Esophagus muscularis mucosa (tissue), 4 donors: ENCODE results near the gene COMT. TPM values are rescaled to one million over a fixed set of nuclear protein-coding genes. Genes with fewer than 3 reads are reported as not detected.
A peak's percentile ranks its signal among the peaks of the same experiment; 100 is the strongest.

Experiments
- DNase-seq: peaks from one replicate; pipeline ENCODE4 v3.0.0-alpha.2; 2017; ENCODE audit errors: extremely low spot score
- H3K27ac ChIP-seq, 4 donors: fragments of 200-600 bp; sonication (generic); replicated peaks in 1 of 4; 1 replicate in 3 of 4; 2 replicates in 1 of 4; pipeline ENCODE4 v1.5.1; 2016 to 2019; ENCODE audit warnings: mild to moderate bottlenecking in 1 of 4
- H3K27me3 ChIP-seq, 4 donors: fragments of 200-600 bp; sonication (generic); one replicate each; pipeline versions ENCODE4 v1.5.1 to v1.6.0; 2016 to 2019
- H3K36me3 ChIP-seq, 4 donors: fragments of 200-600 bp; sonication (generic); one replicate each; pipeline ENCODE4 v1.5.1; 2016 to 2019
- H3K4me1 ChIP-seq, 4 donors: fragments of 200-600 bp; sonication (generic); one replicate each; pipeline ENCODE4 v1.5.1; 2016 to 2019
- H3K4me3 ChIP-seq, 4 donors: fragments of 200-600 bp; sonication (generic); 1 replicate in 2 of 4; 2 replicates in 2 of 4; pipeline ENCODE4 v1.5.1; 2016 to 2019; ENCODE audit warnings: mild to moderate bottlenecking in 4 of 4, moderate library complexity in 1 of 4
- H3K9me3 ChIP-seq, 4 donors: fragments of 200-600 bp; sonication (generic); 1 replicate in 3 of 4; 2 replicates in 1 of 4; pipeline ENCODE4 v1.5.1; 2016 to 2019
- EP300 ChIP-seq: sonication (generic); formaldehyde crosslinking; IDR thresholded peaks from one replicate; pipeline ENCODE4 v1.6.1; 2017; ENCODE audit warnings: antibody characterized with exemption
- POLR2A ChIP-seq: fragments of 450-650 bp; IDR thresholded peaks from one replicate; pipeline ENCODE4 v1.6.1; 2017; ENCODE audit warnings: antibody characterized with exemption, moderate library complexity, mild to moderate bottlenecking, low read depth
- POLR2AphosphoS5 ChIP-seq, 2 donors: sonication (generic); formaldehyde crosslinking; IDR thresholded peaks; one replicate each; pipeline ENCODE4 v1.6.1; 2017; ENCODE audit warnings: antibody characterized with exemption in 2 of 2
- WGBS: methylation state at CpG from one replicate; pipeline ENCODE4 v1.1.5; 2018; 5-methylcytosine and 5-hydroxymethylcytosine counted together
- intact Hi-C: fragments of 100-400 bp; cut with DNase I; formaldehyde crosslinking; loops from one replicate; pipeline ENCODE4 v1.15.1; 2023
- total RNA-seq, 4 donors: library from RNA; depleted of rRNA; stranded (reverse); fragments of >200 nt; gene quantifications; one replicate each; pipeline versions ENCODE4 v1.1.0 to v1.2.1, GENCODE V29; 2016
- TF ChIP-seq, protein P1 (sequence below), 3 experiments: fragments of 200-600 bp in 2 of 3; fragments of 450-650 bp in 1 of 3; sonication (generic) in 2 of 3; IDR thresholded peaks; one replicate each; pipeline ENCODE4 v1.5.1; 2017 to 2019; ENCODE audit warnings: antibody characterized with exemption in 3 of 3, mild to moderate bottlenecking in 2 of 3, moderate library complexity in 1 of 3

The COMT gene
- total RNA-seq, 4 donors from 2014 or later: 141 to 231 (median 196) TPM

DNA sequence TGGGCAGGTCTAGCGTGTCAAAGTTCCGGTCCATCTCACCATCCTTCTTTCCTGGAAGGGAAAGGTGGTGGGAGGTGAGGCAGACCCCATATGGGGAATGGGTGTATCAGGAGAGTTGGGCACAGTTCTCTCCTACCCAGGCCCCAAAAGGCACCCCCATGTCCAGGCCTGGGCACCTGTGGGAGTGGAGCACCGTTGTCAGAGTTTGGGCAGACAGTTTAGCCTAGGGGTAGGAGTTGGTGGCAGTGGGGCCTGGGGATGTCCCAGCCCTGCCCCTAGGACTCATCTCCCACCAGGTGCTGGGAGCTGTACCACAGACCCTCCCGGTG is 34.1 kb downstream of the COMT start:
- Histone ChIP-seq H3K27ac (peak overlapping the region in 2 of 4 donors; percentile 25 to 51), H3K4me3 (no peak overlapping the region), H3K36me3 (peaks cover 17 to 74% (median 72%) of the 10 kb centered on the region in 4 donors), H3K27me3 (no peaks in the 10 kb centered on the region), H3K4me1 (peaks cover 0 to 30% (median 20%) of the 10 kb centered on the region in 4 donors), H3K9me3 (no peaks in the 10 kb centered on the region)
- no peak for DNase-seq
- 100% methylated on average over 1 of the region's 4 CpGs for WGBS
- TF ChIP-seq POLR2A: no peak
- TF ChIP-seq, protein P1, sequence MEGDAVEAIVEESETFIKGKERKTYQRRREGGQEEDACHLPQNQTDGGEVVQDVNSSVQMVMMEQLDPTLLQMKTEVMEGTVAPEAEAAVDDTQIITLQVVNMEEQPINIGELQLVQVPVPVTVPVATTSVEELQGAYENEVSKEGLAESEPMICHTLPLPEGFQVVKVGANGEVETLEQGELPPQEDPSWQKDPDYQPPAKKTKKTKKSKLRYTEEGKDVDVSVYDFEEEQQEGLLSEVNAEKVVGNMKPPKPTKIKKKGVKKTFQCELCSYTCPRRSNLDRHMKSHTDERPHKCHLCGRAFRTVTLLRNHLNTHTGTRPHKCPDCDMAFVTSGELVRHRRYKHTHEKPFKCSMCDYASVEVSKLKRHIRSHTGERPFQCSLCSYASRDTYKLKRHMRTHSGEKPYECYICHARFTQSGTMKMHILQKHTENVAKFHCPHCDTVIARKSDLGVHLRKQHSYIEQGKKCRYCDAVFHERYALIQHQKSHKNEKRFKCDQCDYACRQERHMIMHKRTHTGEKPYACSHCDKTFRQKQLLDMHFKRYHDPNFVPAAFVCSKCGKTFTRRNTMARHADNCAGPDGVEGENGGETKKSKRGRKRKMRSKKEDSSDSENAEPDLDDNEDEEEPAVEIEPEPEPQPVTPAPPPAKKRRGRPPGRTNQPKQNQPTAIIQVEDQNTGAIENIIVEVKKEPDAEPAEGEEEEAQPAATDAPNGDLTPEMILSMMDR (IDR thresholded peaks at IDR 0.05): no peak
- TF ChIP-seq EP300: no peak
- no peak for TF ChIP-seq POLR2AphosphoS5 (IDR thresholded peaks at IDR 0.05)
- intact Hi-C loops: loop anchor here (10.0 kb wide), 1 partner anchor 129 kb away; no protein-coding TSS in a partner anchor

DNA sequence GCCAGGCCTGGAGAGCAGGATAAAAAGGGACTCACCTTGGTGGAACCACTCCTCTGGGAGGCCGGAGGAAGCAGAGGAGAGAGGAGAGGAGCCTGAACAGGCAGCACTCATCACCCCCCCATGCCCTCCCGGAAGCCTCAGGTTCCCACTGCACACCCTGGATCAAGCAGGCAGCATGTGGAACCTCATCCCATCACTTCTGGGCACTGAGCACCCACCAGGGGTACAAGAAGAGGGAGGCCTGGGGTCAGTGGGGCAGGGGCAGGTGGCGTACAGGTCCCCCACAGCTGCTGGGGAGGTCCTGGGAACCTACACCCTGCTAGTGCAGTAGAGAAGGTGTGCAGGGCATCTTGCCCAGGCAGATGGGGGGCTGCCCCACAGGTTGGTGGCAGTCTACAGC is 35.1 kb downstream of the COMT start:
- TF ChIP-seq POLR2A: no peak
- TF ChIP-seq EP300: no peak
- TF ChIP-seq, protein P1 (IDR thresholded peaks at IDR 0.05): no peak
- TF ChIP-seq POLR2AphosphoS5 (IDR thresholded peaks at IDR 0.05): no peak
- WGBS: 89% methylated on average over 3 of the region's 3 CpGs
- no peaks in the 10 kb centered on the region for H3K27me3 ChIP-seq
- intact Hi-C loops: loop anchor here (10.0 kb wide), 1 partner anchor 128 kb away; no protein-coding TSS in a partner anchor
- no peak overlapping the region for H3K4me3 ChIP-seq
- DNase-seq: no peak
- H3K27ac ChIP-seq: no peak overlapping the region
- peaks cover 0 to 20% (median 16%) of the 10 kb centered on the region in 4 donors for H3K4me1 ChIP-seq
- no peaks in the 10 kb centered on the region for H3K9me3 ChIP-seq
- H3K36me3 ChIP-seq: peaks cover 21 to 77% (median 72%) of the 10 kb centered on the region in 4 donors

DNA sequence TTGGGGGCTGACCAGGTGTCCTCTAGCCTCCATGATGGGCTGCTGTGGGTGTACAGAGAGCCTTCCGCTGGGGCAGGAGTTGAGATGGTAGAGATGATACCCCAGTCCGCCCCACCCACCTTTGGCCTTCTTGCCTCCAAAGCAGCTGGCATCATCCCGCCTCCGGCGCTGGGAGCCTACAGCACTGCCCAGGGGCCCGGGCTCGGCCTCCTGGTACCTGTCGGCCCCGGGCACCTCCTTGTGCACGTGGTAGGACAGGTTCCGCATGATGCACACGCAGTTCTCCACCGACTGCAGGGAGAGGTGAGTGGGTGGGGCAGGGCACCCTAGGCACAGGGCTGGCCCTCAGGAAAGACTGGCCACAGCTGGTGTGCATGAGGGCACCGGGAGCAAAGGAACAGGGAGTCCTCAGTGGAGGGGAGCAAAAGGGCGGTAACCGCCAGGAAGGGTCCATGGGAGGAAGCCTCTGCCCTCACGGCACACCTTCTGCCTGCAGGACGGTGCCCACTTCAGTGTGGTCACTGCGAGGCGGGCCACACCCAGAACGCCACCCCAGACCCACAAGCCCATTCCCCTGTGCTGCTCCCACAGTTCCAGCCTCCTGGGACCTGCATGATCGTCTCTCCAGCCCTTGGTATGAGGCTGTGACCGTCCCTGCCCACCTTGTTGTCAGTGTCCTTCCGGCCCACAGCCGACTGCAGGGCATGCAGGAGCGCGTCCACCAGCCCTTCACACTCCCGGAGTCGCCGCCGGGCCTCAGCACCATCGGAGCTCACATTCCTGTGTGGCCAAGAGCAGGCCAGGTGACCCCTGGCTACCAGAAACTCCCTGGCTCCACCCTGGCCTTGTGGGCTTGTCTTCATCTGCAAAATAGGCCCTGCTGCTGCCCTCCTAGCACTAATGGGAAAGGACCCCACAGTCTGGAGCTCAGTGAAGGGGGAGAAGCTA is 36.0 kb downstream of the COMT start:
- H3K27ac ChIP-seq: no peak overlapping the region
- WGBS: 98% methylated on average over 12 of the region's 32 CpGs
- H3K36me3 ChIP-seq: peaks cover 21 to 72% (median 65%) of the 10 kb centered on the region in 4 donors
- H3K27me3 ChIP-seq: no peaks in the 10 kb centered on the region
- no peak overlapping the region for H3K4me3 ChIP-seq
- no peak for TF ChIP-seq POLR2AphosphoS5 (IDR thresholded peaks at IDR 0.05)
- TF ChIP-seq, protein P1 (IDR thresholded peaks at IDR 0.05): no peak
- no peak for TF ChIP-seq EP300
- no peak for TF ChIP-seq POLR2A
- no peak for DNase-seq
- peaks cover 0 to 22% (median 16%) of the 10 kb centered on the region in 4 donors for H3K4me1 ChIP-seq
- no peaks in the 10 kb centered on the region for H3K9me3 ChIP-seq
- intact Hi-C loops: loop anchor here (10.0 kb wide), 1 partner anchor 127 kb away; no protein-coding TSS in a partner anchor

GRCh38 chr22:19978748-19979147 is 37.2 kb downstream of the COMT start:
- 87% methylated on average over 3 of the region's 17 CpGs for WGBS

More at GRCh38 chr22:19978748-19979147, 37.2 kb downstream of the COMT start:
- no peak overlapping the region for H3K4me3 ChIP-seq
- no peak for DNase-seq
- peaks cover 10 to 33% (median 24%) of the 10 kb centered on the region in 4 donors for H3K4me1 ChIP-seq
- H3K36me3 ChIP-seq: peaks cover 17 to 60% (median 54%) of the 10 kb centered on the region in 4 donors
- H3K9me3 ChIP-seq: no peaks in the 10 kb centered on the region
- H3K27ac ChIP-seq: no peak overlapping the region
- H3K27me3 ChIP-seq: no peaks in the 10 kb centered on the region
- intact Hi-C loops: loop anchor here (10.0 kb wide), 1 partner anchor 126 kb away; no protein-coding TSS in a partner anchor
- TF ChIP-seq EP300 (no peak), POLR2AphosphoS5 (IDR thresholded peaks at IDR 0.05) (no peak), POLR2A (no peak)
- TF ChIP-seq, protein P1 (IDR thresholded peaks at IDR 0.05): no peak
